WERI-Rb-1 (cell line): Measurements from ENCODE around the gene TEKT5.
A peak's percentile ranks its signal among the peaks of the same experiment; 100 is the strongest.

ENCODE experiments used
- DNase-seq: peaks from one replicate; pipeline ENCODE4 v3.0.0-alpha.2; 2020
- H3K27ac ChIP-seq: fragments of 250-450 bp; sonication (Bioruptor Pico); 2 replicates; pipeline ENCODE4 v1.5.1; 2020; ENCODE audit warnings: mild to moderate bottlenecking, moderate library complexity
- H3K27me3 ChIP-seq: fragments of 250-450 bp; sonication (Bioruptor Pico); 2 replicates; pipeline ENCODE4 v1.5.1; 2021; ENCODE audit warnings: mild to moderate bottlenecking, low read depth, moderate library complexity; ENCODE audit not compliant: insufficient read depth, severe bottlenecking
- H3K36me3 ChIP-seq: fragments of 250-450 bp; sonication (Bioruptor Pico); 2 replicates; pipeline ENCODE4 v1.5.1; 2020; ENCODE audit warnings: mild to moderate bottlenecking, moderate library complexity
- H3K4me3 ChIP-seq: 2 replicates; pipeline ENCODE4 v1.5.1; 2011; ENCODE audit warnings: low read depth, mild to moderate bottlenecking, control low read depth, low read length
- H3K9me3 ChIP-seq: fragments of 250-450 bp; sonication (Bioruptor Pico); 2 replicates; pipeline ENCODE4 v1.5.1; 2021; ENCODE audit warnings: mild to moderate bottlenecking, moderate library complexity; ENCODE audit not compliant: severe bottlenecking
- CTCF ChIP-seq: IDR thresholded peaks from 2 replicates; pipeline ENCODE4 v1.5.1; 2011; ENCODE audit warnings: low read depth, mild to moderate bottlenecking, control low read depth, inconsistent platforms, low read length

TEKT5 gene

GRCh38 chr16:10579965-10580882, 114.5 kb downstream of the TEKT5 start, which contains the start of gene EMP2:
Gene EMP2, minus strand, starts transcription at chr16:10580598. Its CDS starts 32,981 bp downstream, at chr16:10547617.
- H3K4me3 ChIP-seq, result peak within 1 kb of the TSS; percentile 67

GRCh38 chr16:10579575-10579964, 115.2 kb downstream of the TEKT5 start:
- peak overlapping the region; percentile 67 for H3K4me3 ChIP-seq
- H3K27me3 ChIP-seq, result no peaks in the 10 kb centered on the region
- DNase-seq, result peak; percentile 10
- TF ChIP-seq CTCF, result no peak
- H3K27ac ChIP-seq, result peak overlapping the region; percentile 83; the same call in 1 of the 2 replicates
- peaks cover 3% of the 10 kb centered on the region for H3K9me3 ChIP-seq
- H3K36me3 ChIP-seq, result no peaks in the 10 kb centered on the region; the same call in 1 of the 2 replicates

More at GRCh38 chr16:10579965-10580882, 114.5 kb downstream of the TEKT5 start, which contains the start of gene EMP2:
- TF ChIP-seq CTCF, result peak; percentile 80
- DNase-seq, result peak; percentile 86
- peaks cover 3% of the 10 kb centered on the region for H3K9me3 ChIP-seq
- H3K36me3 ChIP-seq, result no peaks in the 10 kb centered on the region; the same call in 1 of the 2 replicates
- peak within 1 kb of the TSS; percentile 83 for H3K27ac ChIP-seq
- no peaks in the 10 kb centered on the region for H3K27me3 ChIP-seq

GRCh38 chr16:10578474-10579316, 116.0 kb downstream of the TEKT5 start:
- H3K9me3 ChIP-seq, result peaks cover 3% of the 10 kb centered on the region
- H3K27me3 ChIP-seq, result no peaks in the 10 kb centered on the region
- no peaks in the 10 kb centered on the region; the same call in 1 of the 2 replicates for H3K36me3 ChIP-seq
- no peak for DNase-seq
- TF ChIP-seq CTCF, result no peak
- no peak overlapping the region for H3K4me3 ChIP-seq
- H3K27ac ChIP-seq, result no peak overlapping the region
